Smooth muscle cell (in vitro differentiated cells): Measurements from ENCODE around the gene C5AR2. TPM values are rescaled to one million over a fixed set of nuclear protein-coding genes. Genes with fewer than 3 reads are reported as not detected.

Source experiments
- DNase-seq: peaks from one replicate; lab custom pipeline; 2025; ENCODE audit not compliant: unreplicated experiment; lab: John Stamatoyannopoulos, UW
- H2AFZ ChIP-seq: fragments of 200-600 bp; sonication (generic); 2 replicates; pipeline ENCODE4 v1.6.0; 2016; ENCODE audit warnings: antibody characterized with exemption, low read depth, mild to moderate bottlenecking
- H3F3A ChIP-seq: fragments of 200-600 bp; sonication (generic); 2 replicates; pipeline ENCODE4 v1.6.0; 2017; ENCODE audit warnings: antibody characterized with exemption, low read depth
- H3K27ac ChIP-seq: fragments of 200-600 bp; sonication (generic); 2 replicates; pipeline ENCODE4 v1.5.1; 2016; ENCODE audit warnings: low read depth, mild to moderate bottlenecking
- H3K27me3 ChIP-seq: fragments of 200-600 bp; sonication (generic); 2 replicates; pipeline ENCODE4 v1.6.1; 2016; ENCODE audit warnings: low read depth, mild to moderate bottlenecking
- H3K36me3 ChIP-seq: fragments of 200-600 bp; sonication (generic); 2 replicates; pipeline ENCODE4 v1.5.1; 2016; ENCODE audit warnings: low read depth
- H3K4me1 ChIP-seq: fragments of 200-600 bp; sonication (generic); 2 replicates; pipeline ENCODE4 v1.5.1; 2016; ENCODE audit warnings: low read depth
- H3K4me2 ChIP-seq: fragments of 200-600 bp; sonication (generic); 2 replicates; pipeline ENCODE4 v1.6.0; 2016; ENCODE audit warnings: mild to moderate bottlenecking
- H3K4me3 ChIP-seq: fragments of 200-600 bp; sonication (generic); 2 replicates; pipeline ENCODE4 v1.5.1; 2016; ENCODE audit warnings: mild to moderate bottlenecking
- H3K79me2 ChIP-seq: fragments of 200-600 bp; sonication (generic); 2 replicates; pipeline ENCODE4 v1.6.0; 2016; ENCODE audit warnings: low read depth, mild to moderate bottlenecking
- H3K9ac ChIP-seq: fragments of 200-600 bp; sonication (generic); 2 replicates; pipeline ENCODE4 v1.6.0; 2016; ENCODE audit warnings: low read depth
- H3K9me3 ChIP-seq: fragments of 200-600 bp; sonication (generic); replicated peaks from 2 replicates; pipeline ENCODE4 v1.5.1; 2016; ENCODE audit warnings: low read depth
- H4K20me1 ChIP-seq: fragments of 200-600 bp; sonication (generic); 2 replicates; pipeline ENCODE4 v1.6.0; 2016; ENCODE audit warnings: low read depth
- CTCF ChIP-seq: fragments of 200-600 bp; sonication (generic); IDR thresholded peaks from 2 replicates; pipeline ENCODE4 v1.5.1; 2017; ENCODE audit warnings: borderline replicate concordance, mild to moderate bottlenecking, antibody characterized with exemption; ENCODE audit not compliant: insufficient read depth, poor library complexity, severe bottlenecking
- WGBS: methylation state at CpG from one replicate; pipeline ENCODE4 v1.1.7; 2016; ENCODE audit warnings: low lambda C conversion rate; 5-methylcytosine and 5-hydroxymethylcytosine counted together
- polyA plus RNA-seq: library from polyadenylated mRNA; unstranded; fragments of >200 nt; fragmentation: Nextera tagmentation; extraction: Ambion mirVana; gene quantifications from 2 replicates; pipeline ENCODE4 v1.2.1, GENCODE V29; 2016
- total RNA-seq: library from RNA; depleted of rRNA; stranded (reverse); fragments of >200 nt; gene quantifications from 2 replicates; pipeline ENCODE4 v1.2.3, GENCODE V29; 2014

C5AR2 gene
- total and polyA plus RNA-seq, 2 experiments from 2014 or later, result 0.49 TPM; not detected in 1

- Histone ChIP-seq H3K4me1 (no peaks in the 10 kb centered on the region), H3K27ac (no peak overlapping the region), H3F3A (no peaks in the 10 kb centered on the region), H2AFZ (no peak overlapping the region), H3K9ac (no peak overlapping the region), H3K9me3 (no peaks in the 10 kb centered on the region), H3K4me2 (no peak overlapping the region), H3K36me3 (peaks cover 4% of the 10 kb centered on the region), H3K4me3 (no peak overlapping the region), H3K27me3 (no peaks in the 10 kb centered on the region), H3K79me2 (no peaks in the 10 kb centered on the region), H4K20me1 (no peaks in the 10 kb centered on the region)
- 91% methylated on average over 12 of the region's 12 CpGs for WGBS
- no peak for TF ChIP-seq CTCF
- no peak for DNase-seq
Observed at GRCh38 chr19:47377801-47378200, 45.8 kb downstream of the C5AR2 start.

GRCh38 chr19:47378246-47378645 is 46.3 kb downstream of the C5AR2 start:
- Histone ChIP-seq H3K36me3 (peaks cover 4% of the 10 kb centered on the region), H3K4me1 (no peaks in the 10 kb centered on the region), H3K9ac (no peak overlapping the region), H3K9me3 (no peaks in the 10 kb centered on the region), H3K4me2 (no peak overlapping the region), H2AFZ (no peak overlapping the region), H3K27ac (no peak overlapping the region), H3K27me3 (no peaks in the 10 kb centered on the region), H4K20me1 (no peaks in the 10 kb centered on the region), H3F3A (no peaks in the 10 kb centered on the region), H3K79me2 (no peaks in the 10 kb centered on the region), H3K4me3 (no peak overlapping the region)
- DNase-seq, result no peak
- 95% methylated on average over 11 of the region's 11 CpGs for WGBS
- TF ChIP-seq CTCF, result no peak

DNA sequence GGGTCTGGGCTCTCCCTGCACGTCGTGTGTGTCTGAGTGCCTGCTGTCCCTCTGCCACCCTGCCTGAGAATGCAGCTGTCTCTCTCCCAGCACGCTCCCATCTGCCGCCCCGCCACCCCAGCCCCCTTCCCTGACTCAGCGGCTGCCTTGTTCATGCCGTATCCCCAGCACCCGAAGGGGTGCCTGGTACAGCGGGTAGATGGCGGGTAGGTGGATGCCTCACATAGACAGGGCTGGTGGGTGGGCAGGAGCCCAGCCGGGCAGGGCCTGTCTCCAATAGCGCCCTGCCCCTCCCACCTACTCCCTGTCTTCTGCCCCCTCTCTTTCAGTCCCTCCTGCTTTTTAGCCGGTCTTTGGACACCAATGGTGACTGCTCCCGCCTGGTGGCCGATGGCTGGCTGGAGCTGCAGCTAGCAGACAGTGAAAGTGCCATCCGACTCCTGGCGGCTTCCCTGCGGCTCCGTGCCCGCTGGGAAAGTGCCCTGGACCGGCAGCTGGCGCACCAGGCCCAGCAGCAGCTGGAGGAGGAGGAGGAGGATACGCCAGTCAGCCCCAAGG is 47.5 kb downstream of the C5AR2 start:
- 97% methylated on average over 12 of the region's 23 CpGs for WGBS
- H3K36me3 ChIP-seq, result peaks cover 4% of the 10 kb centered on the region

More for the DNA sequence above, 47.5 kb downstream of the C5AR2 start:
- H3K4me3 ChIP-seq, result no peak overlapping the region
- H3K27ac ChIP-seq, result no peak overlapping the region
- no peak overlapping the region for H2AFZ ChIP-seq
- H3K9me3 ChIP-seq, result no peaks in the 10 kb centered on the region
- TF ChIP-seq CTCF, result no peak
- no peak overlapping the region for H3K9ac ChIP-seq
- H3K4me2 ChIP-seq, result no peak overlapping the region
- no peak for DNase-seq
- no peaks in the 10 kb centered on the region for H3K79me2 ChIP-seq
- H3K27me3 ChIP-seq, result no peaks in the 10 kb centered on the region
- no peaks in the 10 kb centered on the region for H3K4me1 ChIP-seq
- no peaks in the 10 kb centered on the region for H4K20me1 ChIP-seq
- H3F3A ChIP-seq, result no peaks in the 10 kb centered on the region
